OCI-LY1 (cell line): ENCODE data around the gene ITGA1.

Experiments used
- EZH2 ChIP-seq: fragments of 200-600 bp; sonication (generic), shearing (Covaris generic); IDR thresholded peaks from 2 replicates; pipeline ENCODE4 v1.8.0; 2017; ENCODE audit warnings: borderline replicate concordance, mixed run types, mild to moderate bottlenecking, antibody characterized with exemption, low read length, moderate library complexity, mixed read lengths
- TF ChIP-seq, protein P1 (sequence below): fragments of 200-600 bp; sonication (generic), shearing (Covaris generic); IDR thresholded peaks from 2 replicates; pipeline ENCODE4 v1.5.1; 2017; ENCODE audit warnings: mild to moderate bottlenecking, antibody characterized with exemption, low read length, moderate library complexity, mixed read lengths

DNA sequence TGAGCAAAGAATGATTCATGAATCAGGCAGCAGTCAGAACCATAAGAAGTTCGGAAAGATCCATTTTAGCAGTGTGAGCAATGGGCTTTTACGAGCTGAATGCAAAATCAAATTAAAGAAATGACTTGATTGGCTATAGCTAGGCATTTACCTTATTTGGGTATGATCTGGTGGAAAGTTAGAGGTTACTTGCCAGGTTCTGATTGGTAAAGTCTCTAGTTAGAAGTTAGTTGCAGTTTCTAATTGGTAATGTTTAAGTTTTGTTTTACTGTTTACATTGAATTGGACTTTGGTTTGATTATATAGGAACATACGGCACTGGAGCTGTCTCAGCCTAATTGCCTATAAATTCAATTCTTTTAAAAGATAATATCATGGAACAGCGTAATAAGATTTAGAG is 97.9 kb downstream of the ITGA1 start:
- no peak for TF ChIP-seq EZH2
- TF ChIP-seq, protein P1, sequence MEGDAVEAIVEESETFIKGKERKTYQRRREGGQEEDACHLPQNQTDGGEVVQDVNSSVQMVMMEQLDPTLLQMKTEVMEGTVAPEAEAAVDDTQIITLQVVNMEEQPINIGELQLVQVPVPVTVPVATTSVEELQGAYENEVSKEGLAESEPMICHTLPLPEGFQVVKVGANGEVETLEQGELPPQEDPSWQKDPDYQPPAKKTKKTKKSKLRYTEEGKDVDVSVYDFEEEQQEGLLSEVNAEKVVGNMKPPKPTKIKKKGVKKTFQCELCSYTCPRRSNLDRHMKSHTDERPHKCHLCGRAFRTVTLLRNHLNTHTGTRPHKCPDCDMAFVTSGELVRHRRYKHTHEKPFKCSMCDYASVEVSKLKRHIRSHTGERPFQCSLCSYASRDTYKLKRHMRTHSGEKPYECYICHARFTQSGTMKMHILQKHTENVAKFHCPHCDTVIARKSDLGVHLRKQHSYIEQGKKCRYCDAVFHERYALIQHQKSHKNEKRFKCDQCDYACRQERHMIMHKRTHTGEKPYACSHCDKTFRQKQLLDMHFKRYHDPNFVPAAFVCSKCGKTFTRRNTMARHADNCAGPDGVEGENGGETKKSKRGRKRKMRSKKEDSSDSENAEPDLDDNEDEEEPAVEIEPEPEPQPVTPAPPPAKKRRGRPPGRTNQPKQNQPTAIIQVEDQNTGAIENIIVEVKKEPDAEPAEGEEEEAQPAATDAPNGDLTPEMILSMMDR = no peak
